ENCODE measurements around the gene MAGI2. TPM values are rescaled to one million over a fixed set of nuclear protein-coding genes. Genes with fewer than 3 reads are reported as not detected.
A peak's percentile ranks its signal among the peaks of the same experiment; 100 is the strongest.
"Not testable (repeated sequence)": the region's sequence is repeated elsewhere in the genome, so short reads cannot be mapped to it uniquely, and the experiment has no call there.

The MAGI2 gene
- total RNA-seq, 1 experiment from 2014 or later: 1.1 TPM

- no peak for DNase-seq (ENCODE audit: extremely low read depth, low read depth)
Measured at GRCh38 chr7:78280276-78280675, 1173.2 kb downstream of the MAGI2 start.

- no peak for DNase-seq (ENCODE audit: extremely low read depth, low read depth)
Measured at GRCh38 chr7:78279457-78279856, 1174.0 kb downstream of the MAGI2 start.

- no peak for DNase-seq (ENCODE audit: extremely low read depth, low read depth)
Measured at GRCh38 chr7:78279032-78279431, 1174.4 kb downstream of the MAGI2 start.

- DNase-seq (ENCODE audit: extremely low read depth, low read depth): no peak
Measured at GRCh38 chr7:78267141-78267540, 1186.3 kb downstream of the MAGI2 start.

- no peak for DNase-seq (ENCODE audit: extremely low read depth, low read depth)
Measured at GRCh38 chr7:78265486-78265885, 1188.0 kb downstream of the MAGI2 start.

GRCh38 chr7:78265071-78265470, 1188.4 kb downstream of the MAGI2 start:
- no peak for DNase-seq (ENCODE audit: extremely low read depth, low read depth)

- DNase-seq (ENCODE audit: extremely low read depth, low read depth): no peak
Measured at GRCh38 chr7:78264105-78264504, 1189.4 kb downstream of the MAGI2 start.

GRCh38 chr7:78261739-78262138, 1191.7 kb downstream of the MAGI2 start:
- no peak for DNase-seq (ENCODE audit: extremely low read depth, low read depth)

GRCh38 chr7:78261302-78261701, 1192.2 kb downstream of the MAGI2 start:
- no peak for DNase-seq (ENCODE audit: extremely low read depth, low read depth)

GRCh38 chr7:78260826-78261225, 1192.6 kb downstream of the MAGI2 start:
- no peak for DNase-seq (ENCODE audit: extremely low read depth, low read depth)

GRCh38 chr7:78254726-78255055, 1198.8 kb downstream of the MAGI2 start:
- no peak for DNase-seq (ENCODE audit: extremely low read depth, low read depth)

- DNase-seq (ENCODE audit: extremely low read depth, low read depth): no peak
Measured at GRCh38 chr7:78253850-78254725, 1199.4 kb downstream of the MAGI2 start.

- no peak for DNase-seq (ENCODE audit: extremely low read depth, low read depth)
Measured at GRCh38 chr7:78248867-78249266, 1204.6 kb downstream of the MAGI2 start.

GRCh38 chr7:78247910-78248689, 1205.4 kb downstream of the MAGI2 start:
- no peak for DNase-seq (ENCODE audit: extremely low read depth, low read depth)

GRCh38 chr7:78240179-78240578, 1213.3 kb downstream of the MAGI2 start:
- not testable (repeated sequence) for DNase-seq (ENCODE audit: extremely low read depth, low read depth)

- no peak for DNase-seq (ENCODE audit: extremely low read depth, low read depth)
Measured at GRCh38 chr7:78234634-78235033, 1218.8 kb downstream of the MAGI2 start.

GRCh38 chr7:78232806-78233205, 1220.7 kb downstream of the MAGI2 start:
- no peak for DNase-seq (ENCODE audit: extremely low read depth, low read depth)

GRCh38 chr7:78226059-78226719, 1227.3 kb downstream of the MAGI2 start:
- DNase-seq (ENCODE audit: extremely low read depth, low read depth): peak; percentile 30

- DNase-seq (ENCODE audit: extremely low read depth, low read depth): no peak
Measured at GRCh38 chr7:78225534-78225933, 1227.9 kb downstream of the MAGI2 start.

GRCh38 chr7:78224923-78225322, 1228.5 kb downstream of the MAGI2 start:
- DNase-seq (ENCODE audit: extremely low read depth, low read depth): no peak

GRCh38 chr7:78223598-78223997, 1229.9 kb downstream of the MAGI2 start:
- DNase-seq (ENCODE audit: extremely low read depth, low read depth): no peak

Measured in NCI-H460 (cell line).